Activated naive CD4-positive, alpha-beta T cell treated with anti-CD3 and anti-CD28 coated beads, Interleukin-2, amount 50 U/mL, for 72 hours (primary cell): Measurements from ENCODE around the gene WNT2B. TPM values are rescaled to one million over a fixed set of nuclear protein-coding genes. Genes with fewer than 3 reads are reported as not detected.
A peak's percentile ranks its signal among the peaks of the same experiment; 100 is the strongest.

Source experiments
- ATAC-seq, 2 donors: fragments of 150-1000 bp; cut with Tn5 transposase; 2 replicates each; pipeline ENCODE4 v1.10.0; 2021; ENCODE audit warnings: mild to moderate bottlenecking in 2 of 2, moderate library complexity in 2 of 2
- DNase-seq, 2 donors: peaks; one replicate each; pipeline ENCODE4 v3.0.0; 2021 to 2022; ENCODE audit warnings: low spot score in 2 of 2
- H3K27ac Mint-ChIP-seq, 2 donors: one replicate each; pipeline ENCODE4 v1.8.0; 2022; ENCODE audit warnings: mild to moderate bottlenecking in 2 of 2, mixed read lengths in 2 of 2
- H3K36me3 Mint-ChIP-seq, 2 donors: one replicate each; pipeline ENCODE4 v1.8.0; 2022; ENCODE audit warnings: mixed read lengths in 2 of 2
- H3K9me3 Mint-ChIP-seq, 2 donors: one replicate each; pipeline ENCODE4 v1.8.0; 2022; ENCODE audit warnings: mixed read lengths in 2 of 2
- total RNA-seq, 2 donors: library from RNA; stranded (reverse); gene quantifications; one replicate each; pipeline ENCODE4 v1.2.3, GENCODE V29; 2022

Gene WNT2B
- total RNA-seq, 2 donors from 2014 or later = 0.11 to 0.16 TPM

DNA sequence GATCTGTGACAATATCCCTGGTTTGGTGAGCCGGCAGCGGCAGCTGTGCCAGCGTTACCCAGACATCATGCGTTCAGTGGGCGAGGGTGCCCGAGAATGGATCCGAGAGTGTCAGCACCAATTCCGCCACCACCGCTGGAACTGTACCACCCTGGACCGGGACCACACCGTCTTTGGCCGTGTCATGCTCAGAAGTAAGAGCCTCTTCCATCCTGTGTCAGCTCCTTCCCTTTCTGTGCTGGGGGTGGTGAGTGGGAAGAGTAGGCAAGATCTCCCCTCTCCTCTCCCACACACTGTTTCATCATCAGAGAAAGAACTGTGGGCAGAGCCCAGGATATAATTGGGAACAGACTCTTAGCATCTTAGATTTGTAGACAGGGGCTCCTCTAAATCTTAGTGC is 6.1 kb downstream of the WNT2B start:
- H3K27ac Mint-ChIP-seq = no peak overlapping the region
- no peaks in the 10 kb centered on the region for H3K9me3 Mint-ChIP-seq
- DNase-seq (no peak), ATAC-seq (no peak)
- no peaks in the 10 kb centered on the region for H3K36me3 Mint-ChIP-seq

DNA sequence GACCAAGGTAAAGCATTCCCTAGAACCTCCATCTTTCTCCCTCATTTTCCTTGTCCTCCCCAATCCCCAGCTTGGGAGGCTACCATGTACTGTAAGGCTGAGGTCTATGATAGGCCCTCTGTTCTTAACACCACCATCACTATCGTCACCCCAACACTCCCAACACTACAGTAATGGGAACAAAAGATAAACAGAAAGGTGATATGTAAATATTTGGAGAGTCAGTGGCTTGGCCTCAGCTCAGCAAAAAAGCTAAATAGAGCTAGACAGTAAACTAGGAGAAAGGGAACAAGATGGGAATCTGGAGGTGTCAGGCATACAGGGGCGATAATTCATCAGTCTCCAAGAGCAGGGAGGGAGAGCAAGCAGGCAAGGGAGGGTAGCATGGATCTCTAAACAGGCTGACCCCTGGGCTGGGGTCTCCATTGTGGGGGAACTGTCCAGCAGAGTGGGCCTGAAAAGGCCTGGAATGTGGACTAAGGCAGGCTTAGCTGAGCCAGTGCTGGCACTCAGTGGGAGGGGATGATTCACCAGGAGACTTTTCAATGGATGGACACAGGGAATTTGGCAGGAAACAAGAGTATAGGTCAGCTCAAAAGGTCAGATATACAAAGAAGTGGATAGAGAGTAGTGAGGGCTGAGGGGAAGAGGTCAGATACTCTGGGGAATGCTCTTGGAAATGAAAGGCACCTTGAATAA is 6.7 kb downstream of the WNT2B start:
- ATAC-seq (no peak), DNase-seq (no peak)
- no peaks in the 10 kb centered on the region for H3K9me3 Mint-ChIP-seq
- H3K27ac Mint-ChIP-seq = no peak overlapping the region
- H3K36me3 Mint-ChIP-seq = no peaks in the 10 kb centered on the region

DNA sequence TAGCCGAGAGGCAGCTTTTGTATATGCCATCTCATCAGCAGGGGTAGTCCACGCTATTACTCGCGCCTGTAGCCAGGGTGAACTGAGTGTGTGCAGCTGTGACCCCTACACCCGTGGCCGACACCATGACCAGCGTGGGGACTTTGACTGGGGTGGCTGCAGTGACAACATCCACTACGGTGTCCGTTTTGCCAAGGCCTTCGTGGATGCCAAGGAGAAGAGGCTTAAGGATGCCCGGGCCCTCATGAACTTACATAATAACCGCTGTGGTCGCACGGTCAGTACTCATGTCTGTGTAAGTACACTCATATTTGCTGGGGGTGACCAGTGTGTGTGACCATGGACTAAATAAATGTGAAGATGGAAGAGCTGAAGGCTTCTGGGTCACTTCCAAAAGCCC is 7.4 kb downstream of the WNT2B start:
- Mint-ChIP-seq H3K9me3 (no peaks in the 10 kb centered on the region), H3K27ac (peak overlapping the region in 1 of 2 donors; percentile 77), H3K36me3 (no peaks in the 10 kb centered on the region)
- DNase-seq (no peak), ATAC-seq (no peak)

DNA sequence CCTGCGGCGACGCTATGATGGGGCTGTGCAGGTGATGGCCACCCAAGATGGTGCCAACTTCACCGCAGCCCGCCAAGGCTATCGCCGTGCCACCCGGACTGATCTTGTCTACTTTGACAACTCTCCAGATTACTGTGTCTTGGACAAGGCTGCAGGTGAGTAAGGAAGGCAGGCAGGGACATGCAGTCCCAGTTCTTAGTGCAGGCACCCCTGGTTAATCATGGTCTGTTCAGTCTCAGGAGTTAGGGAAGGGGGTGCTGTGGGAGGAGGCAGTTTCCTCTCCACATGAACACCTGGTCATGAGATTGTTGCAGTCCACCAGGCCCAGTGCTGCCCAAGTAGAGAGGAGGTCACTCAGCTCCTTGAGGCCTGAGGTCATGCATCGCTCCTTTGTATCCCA is 8.5 kb downstream of the WNT2B start:
- Mint-ChIP-seq H3K27ac (no peak overlapping the region), H3K36me3 (no peaks in the 10 kb centered on the region), H3K9me3 (no peaks in the 10 kb centered on the region)
- DNase-seq (no peak), ATAC-seq (no peak)

DNA sequence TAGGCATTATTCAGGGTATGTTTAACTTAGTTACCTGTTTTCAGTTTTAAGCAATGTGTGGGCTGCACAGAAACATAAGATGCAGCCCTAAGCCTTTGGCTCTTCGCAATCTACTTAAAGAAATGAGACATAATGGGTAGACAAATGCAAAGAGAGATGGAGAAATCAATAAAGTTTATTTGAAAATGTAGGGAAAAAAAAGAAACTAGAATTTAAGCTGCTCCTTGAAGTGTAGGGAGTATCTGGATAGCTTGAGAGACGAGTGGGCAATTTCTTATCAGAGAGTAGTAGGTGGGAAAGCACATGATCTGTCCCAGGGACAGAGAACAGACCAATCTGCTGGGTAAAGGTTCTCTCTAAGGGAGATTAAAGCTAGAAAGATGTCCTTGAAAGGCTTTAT is 8.9 kb downstream of the WNT2B start:
- Mint-ChIP-seq H3K9me3 (no peaks in the 10 kb centered on the region), H3K36me3 (no peaks in the 10 kb centered on the region), H3K27ac (no peak overlapping the region)
- DNase-seq (no peak), ATAC-seq (no peak)

DNA sequence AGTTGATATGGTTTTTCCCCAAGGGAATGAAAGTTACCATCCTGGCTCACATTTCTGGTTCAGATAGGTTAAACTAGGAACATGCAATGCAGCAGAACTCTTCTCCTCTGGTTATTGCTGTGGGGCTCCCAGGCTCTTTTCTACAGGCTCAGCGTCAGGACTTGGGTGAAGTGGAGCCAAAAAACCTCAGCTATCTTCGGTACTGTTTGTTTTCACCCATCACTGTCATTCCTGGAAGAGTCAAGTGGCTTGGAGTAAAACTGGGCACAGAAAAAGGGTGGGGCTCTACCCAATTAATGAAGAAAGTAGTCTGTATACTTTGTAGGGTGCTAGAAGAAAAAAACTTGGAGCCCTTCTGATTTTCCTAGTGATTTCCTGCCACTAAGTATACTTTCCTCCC is 9.4 kb downstream of the WNT2B start:
- Mint-ChIP-seq H3K9me3 (no peaks in the 10 kb centered on the region), H3K27ac (no peak overlapping the region), H3K36me3 (no peaks in the 10 kb centered on the region)
- DNase-seq = no peak
- ATAC-seq = no peak

DNA sequence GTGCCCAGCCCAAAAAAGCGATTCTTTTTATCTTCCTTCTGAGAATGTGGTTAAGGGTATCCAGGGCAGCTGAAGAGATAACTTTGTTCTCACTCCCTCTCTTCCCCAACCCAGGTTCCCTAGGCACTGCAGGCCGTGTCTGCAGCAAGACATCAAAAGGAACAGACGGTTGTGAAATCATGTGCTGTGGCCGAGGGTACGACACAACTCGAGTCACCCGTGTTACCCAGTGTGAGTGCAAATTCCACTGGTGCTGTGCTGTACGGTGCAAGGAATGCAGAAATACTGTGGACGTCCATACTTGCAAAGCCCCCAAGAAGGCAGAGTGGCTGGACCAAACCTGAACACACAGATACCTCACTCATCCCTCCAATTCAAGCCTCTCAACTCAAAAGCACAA is 11.4 kb downstream of the WNT2B start:
- Mint-ChIP-seq H3K36me3 (no peaks in the 10 kb centered on the region), H3K9me3 (no peaks in the 10 kb centered on the region), H3K27ac (no peak overlapping the region)
- ATAC-seq (no peak), DNase-seq (no peak)

DNA sequence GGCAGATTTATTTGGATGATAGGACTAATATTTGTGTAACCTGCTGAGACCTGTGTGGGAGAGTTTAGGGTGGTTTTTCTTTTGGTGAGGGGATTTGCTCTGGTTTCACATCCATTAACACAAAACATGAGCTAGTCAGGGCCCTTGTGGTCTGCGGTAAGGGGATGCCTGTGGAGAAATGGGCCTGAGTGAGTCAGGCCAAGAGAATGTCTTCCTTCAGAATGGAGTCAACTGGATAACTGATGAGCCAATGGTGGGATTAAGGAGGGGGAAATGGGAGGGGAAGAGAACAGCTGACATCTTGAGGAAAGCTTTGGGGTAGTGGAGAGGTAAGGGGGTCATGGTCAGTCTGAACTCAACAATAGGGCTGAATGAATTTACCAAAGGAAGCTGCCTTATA is 13.9 kb downstream of the WNT2B start:
- no peak for ATAC-seq
- Mint-ChIP-seq H3K27ac (no peak overlapping the region), H3K9me3 (no peaks in the 10 kb centered on the region), H3K36me3 (no peaks in the 10 kb centered on the region)
- no peak for DNase-seq

DNA sequence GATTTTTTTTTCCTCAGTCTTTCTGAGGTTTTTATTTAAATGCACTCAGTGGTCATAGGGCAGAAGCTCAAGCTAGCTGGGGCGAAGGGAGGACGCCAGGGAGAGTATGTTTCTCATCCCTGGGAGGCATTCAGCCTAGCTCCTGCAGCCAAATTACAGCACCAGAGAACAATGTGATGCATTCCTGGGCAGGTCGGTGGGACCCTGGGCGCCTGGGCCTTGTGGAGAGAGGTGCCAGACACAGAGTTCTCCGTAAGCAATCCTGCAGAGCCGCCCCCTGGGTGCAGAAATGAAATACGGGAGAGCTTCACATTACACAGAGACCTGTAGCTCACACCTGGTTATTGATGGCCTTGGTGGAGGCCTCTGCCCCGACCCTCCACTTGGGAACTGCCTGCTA is 15.5 kb downstream of the WNT2B start:
- ATAC-seq = no peak
- no peak overlapping the region for H3K27ac Mint-ChIP-seq
- H3K36me3 Mint-ChIP-seq = no peaks in the 10 kb centered on the region
- H3K9me3 Mint-ChIP-seq = no peaks in the 10 kb centered on the region
- DNase-seq = no peak

DNA sequence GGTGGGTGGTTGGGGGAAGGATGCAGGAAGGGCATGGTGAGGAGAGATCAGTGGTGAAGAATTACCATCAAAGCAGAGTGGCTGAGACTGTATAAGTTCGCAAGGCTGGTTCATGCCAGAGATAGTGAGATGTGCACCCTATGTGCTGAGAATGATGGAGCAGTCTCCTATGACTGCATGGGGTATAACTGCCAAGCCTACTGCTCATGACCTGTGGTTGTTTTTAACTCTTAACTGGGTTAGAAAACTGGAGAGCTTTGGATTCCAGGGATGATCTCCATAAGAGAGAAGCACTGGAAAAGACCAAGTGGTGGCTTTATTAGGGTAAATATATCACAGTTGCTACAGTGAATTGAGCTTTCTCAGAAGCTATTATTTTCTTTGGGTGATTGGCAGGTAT is 16.2 kb downstream of the WNT2B start:
- H3K27ac Mint-ChIP-seq = no peak overlapping the region
- no peak for DNase-seq
- H3K36me3 Mint-ChIP-seq = no peaks in the 10 kb centered on the region
- H3K9me3 Mint-ChIP-seq = no peaks in the 10 kb centered on the region
- no peak for ATAC-seq

DNA sequence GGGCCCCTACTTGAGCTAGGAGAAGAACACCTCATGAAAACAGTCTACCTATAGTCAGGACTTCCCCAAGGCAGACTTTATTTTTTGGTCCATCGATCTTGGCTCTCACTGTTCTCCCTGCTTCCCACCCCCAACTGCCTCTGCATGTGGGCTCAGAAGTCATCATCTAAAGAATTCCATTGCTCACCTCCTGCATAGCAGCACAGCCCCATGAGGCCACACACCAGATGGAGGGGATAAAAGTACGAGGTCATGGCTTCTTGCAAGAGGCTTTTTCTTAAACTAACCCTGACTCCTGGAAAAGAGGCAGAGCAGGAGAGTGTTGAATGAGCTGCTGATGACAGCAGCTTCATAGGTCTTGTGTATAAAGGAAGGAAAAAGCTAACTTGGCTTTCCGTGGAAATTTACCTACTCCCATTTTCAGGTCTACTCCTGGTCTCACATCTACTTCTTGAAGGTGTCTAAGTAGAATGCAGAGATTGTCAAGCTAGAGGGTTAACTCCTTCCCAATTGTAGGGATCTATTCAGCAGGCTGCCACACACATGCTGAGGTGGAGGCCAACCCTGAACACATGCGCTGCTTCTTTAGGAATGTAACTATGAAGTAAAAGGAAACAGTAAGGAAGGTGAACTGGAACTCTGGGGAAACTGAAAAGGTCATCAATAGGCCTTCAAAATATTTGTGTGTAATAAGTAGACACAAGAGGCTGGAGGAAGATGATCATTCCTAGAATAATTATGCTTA is 18.7 kb downstream of the WNT2B start:
- DNase-seq (no peak), ATAC-seq (no peak)
- no peaks in the 10 kb centered on the region for H3K9me3 Mint-ChIP-seq
- H3K27ac Mint-ChIP-seq = peak overlapping the region in 1 of 2 donors; percentile 7
- H3K36me3 Mint-ChIP-seq = no peaks in the 10 kb centered on the region

DNA sequence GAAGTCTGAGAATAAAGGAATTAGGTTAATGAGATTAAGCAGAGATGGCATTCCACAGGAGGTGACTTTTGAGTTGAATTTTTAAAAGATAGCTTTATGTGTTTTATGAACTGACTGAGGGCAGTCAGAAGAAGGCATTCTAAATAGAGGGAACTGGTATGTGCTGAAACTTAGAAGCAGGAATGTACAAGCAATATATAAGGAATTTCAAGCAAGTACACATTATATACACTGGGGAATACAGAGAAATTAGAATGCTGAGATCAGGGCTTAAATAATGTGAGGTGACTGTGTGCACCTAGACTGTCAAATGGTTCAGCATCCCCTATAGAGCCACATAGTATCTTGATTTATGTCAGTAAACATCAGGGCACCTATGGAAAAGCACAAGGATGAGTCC is 19.3 kb downstream of the WNT2B start:
- H3K27ac Mint-ChIP-seq = peak overlapping the region in 1 of 2 donors; percentile 7

DNA sequence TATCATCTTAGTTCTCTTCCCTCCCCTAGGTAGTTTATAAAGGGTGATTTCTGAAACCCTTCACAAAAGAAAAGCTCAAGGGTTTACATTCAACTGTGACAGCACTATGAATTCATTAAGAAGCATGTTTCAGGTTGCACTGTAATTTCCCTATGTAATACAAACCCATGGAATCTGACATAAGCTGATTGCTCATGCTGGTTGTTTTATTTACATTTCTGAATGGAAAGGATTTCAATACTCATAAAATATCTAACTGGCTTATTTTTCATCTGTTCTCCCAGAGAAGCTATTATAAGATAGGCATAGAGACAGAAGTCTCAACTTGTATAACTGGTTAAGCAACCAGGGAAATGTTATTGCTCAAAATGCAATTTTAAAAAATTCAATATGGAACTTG is 20.5 kb downstream of the WNT2B start:
- DNase-seq = no peak
- ATAC-seq = no peak
- no peaks in the 10 kb centered on the region for H3K36me3 Mint-ChIP-seq
- H3K9me3 Mint-ChIP-seq = no peaks in the 10 kb centered on the region
- no peak overlapping the region for H3K27ac Mint-ChIP-seq

More for the DNA sequence above, 19.3 kb downstream of the WNT2B start:
- DNase-seq (no peak), ATAC-seq (no peak)
- H3K9me3 Mint-ChIP-seq = no peaks in the 10 kb centered on the region
- no peaks in the 10 kb centered on the region for H3K36me3 Mint-ChIP-seq

DNA sequence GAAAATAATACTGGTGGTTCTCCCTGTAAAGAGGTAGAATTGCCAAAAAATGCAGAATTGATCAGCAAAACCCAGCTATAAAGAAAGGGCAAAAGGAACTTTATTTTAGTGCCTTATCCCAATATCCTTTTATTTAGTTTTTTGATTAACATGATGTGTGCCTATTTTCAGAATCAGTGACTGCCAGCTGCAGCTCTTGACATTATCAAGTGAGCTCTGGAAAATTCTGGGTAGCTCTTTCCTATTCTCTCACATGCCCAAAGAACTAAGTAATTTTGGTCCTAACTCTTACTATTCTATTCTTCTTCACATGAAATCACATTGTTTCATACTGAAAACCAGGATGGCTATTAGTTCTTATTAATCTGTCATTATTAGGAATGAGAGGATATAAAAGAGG is 22.1 kb downstream of the WNT2B start:
- no peak for ATAC-seq
- DNase-seq = no peak
- Mint-ChIP-seq H3K36me3 (no peaks in the 10 kb centered on the region), H3K9me3 (no peaks in the 10 kb centered on the region), H3K27ac (no peak overlapping the region)

DNA sequence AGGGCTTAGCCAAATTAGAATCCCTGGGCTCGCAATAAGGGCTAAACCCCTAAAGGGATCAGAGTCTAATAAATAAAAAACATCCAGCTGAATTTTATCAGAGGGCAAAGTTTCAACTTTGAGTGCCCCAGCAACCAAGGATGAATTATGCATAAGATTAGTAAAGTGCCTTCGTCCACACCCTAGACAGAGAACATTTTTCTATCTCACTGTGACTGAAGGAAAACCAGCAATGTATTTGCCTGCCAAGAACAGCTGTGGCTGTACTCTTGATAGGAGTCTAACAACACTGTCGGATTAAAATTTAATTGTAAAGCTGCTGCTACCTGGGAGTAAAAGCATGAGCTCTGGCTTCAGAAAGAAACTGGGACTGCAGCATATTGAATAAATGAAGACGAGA is 23.3 kb downstream of the WNT2B start:
- Mint-ChIP-seq H3K27ac (no peak overlapping the region), H3K36me3 (no peaks in the 10 kb centered on the region), H3K9me3 (no peaks in the 10 kb centered on the region)
- no peak for ATAC-seq
- no peak for DNase-seq

DNA sequence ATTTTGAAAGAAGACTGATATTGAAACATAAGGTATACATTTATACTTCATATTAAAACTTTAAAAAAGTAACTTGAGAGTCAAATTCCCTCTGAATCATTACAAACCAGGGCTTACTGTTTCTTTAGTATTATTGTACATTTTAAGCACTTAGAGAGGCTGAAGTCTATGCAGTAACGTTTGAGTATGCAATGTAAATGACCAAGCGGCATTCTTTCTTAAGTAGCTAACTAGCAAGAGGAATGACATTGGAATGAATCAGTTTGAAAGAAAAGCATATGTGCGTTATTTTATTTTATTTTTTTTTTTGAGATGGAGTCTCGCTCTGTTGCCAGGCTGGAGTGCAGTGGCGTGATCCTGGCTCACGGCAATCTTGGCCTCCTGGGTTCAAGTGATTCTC is 24.3 kb downstream of the WNT2B start:
- ATAC-seq = no peak
- Mint-ChIP-seq H3K27ac (no peak overlapping the region), H3K9me3 (no peaks in the 10 kb centered on the region), H3K36me3 (no peaks in the 10 kb centered on the region)
- no peak for DNase-seq

DNA sequence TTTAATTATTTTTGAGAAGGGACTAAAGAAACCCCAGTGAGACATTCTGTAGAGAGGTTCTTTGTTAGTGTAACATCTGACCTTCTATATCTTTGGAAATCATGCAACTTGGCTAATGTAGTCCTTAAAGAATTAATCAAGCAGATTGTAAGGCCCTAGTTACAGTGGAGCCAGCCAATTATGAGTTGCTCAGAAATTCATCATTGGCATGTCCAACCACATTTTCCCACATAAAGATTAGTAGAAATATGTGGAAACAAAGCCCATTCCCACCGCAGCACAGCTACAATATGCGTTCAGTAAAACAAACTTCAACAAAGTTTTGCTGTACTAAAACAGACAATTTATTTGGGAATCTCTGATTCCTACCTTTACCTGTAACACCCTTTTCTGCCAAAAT is 27.8 kb downstream of the WNT2B start:
- no peaks in the 10 kb centered on the region for H3K9me3 Mint-ChIP-seq
- ATAC-seq = no peak
- H3K27ac Mint-ChIP-seq = no peak overlapping the region
- H3K36me3 Mint-ChIP-seq = no peaks in the 10 kb centered on the region
- no peak for DNase-seq

DNA sequence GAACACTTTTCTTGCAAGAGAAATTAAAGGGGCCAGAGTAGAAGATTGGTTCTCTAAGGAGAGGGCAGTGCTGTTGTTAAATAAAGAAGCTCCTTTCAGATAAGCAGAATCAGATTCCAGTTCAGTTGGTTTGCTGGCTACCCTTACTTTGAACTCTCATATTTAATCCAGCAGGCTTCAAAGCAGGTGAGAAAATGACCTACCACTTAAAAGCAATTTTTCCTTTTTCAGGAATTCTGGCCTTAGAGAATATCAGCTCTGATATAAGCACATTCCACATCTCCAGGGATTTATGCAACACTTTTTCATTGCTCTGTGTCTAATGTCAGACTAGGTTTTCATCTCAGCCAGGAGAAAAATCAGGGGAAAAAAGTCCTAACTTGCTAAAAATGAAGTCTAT is 28.7 kb downstream of the WNT2B start:
- DNase-seq = no peak
- Mint-ChIP-seq H3K36me3 (no peaks in the 10 kb centered on the region), H3K27ac (no peak overlapping the region), H3K9me3 (no peaks in the 10 kb centered on the region)
- ATAC-seq = no peak
